Activated T-cell treated with anti-CD3 and anti-CD28 coated beads, Interleukin-2, amount 50 U/mL, for 4 hours (primary cell): ENCODE data around the gene PLCL2. TPM values are rescaled to one million over a fixed set of nuclear protein-coding genes. Genes with fewer than 3 reads are reported as not detected.

Source experiments
- ATAC-seq, 2 donors: fragments of 200-7000 bp; cut with Tn5 transposase; one replicate each; pipeline ENCODE4 v1.10.0; 2021
- DNase-seq: peaks from one replicate; pipeline ENCODE4 v3.0.0-alpha.2; 2020
- H3K27me3 Mint-ChIP-seq: one replicate; pipeline ENCODE4 v1.8.0; 2021; ENCODE audit warnings: low read depth, mixed read lengths
- H3K36me3 Mint-ChIP-seq: one replicate; pipeline ENCODE4 v1.8.0; 2022; ENCODE audit warnings: mixed read lengths; ENCODE audit not compliant: insufficient read depth
- H3K4me1 Mint-ChIP-seq: one replicate; pipeline ENCODE4 v1.8.0; 2021; ENCODE audit warnings: low read depth, mixed read lengths
- H3K4me3 Mint-ChIP-seq: one replicate; pipeline ENCODE4 v1.8.0; 2021; ENCODE audit warnings: mild to moderate bottlenecking, moderate library complexity, mixed read lengths
- H3K9me3 Mint-ChIP-seq: one replicate; pipeline ENCODE4 v1.8.0; 2021; ENCODE audit warnings: mixed read lengths
- total RNA-seq, 3 donors: library from RNA; stranded (reverse); gene quantifications; one replicate each; pipeline ENCODE4 v1.2.1, GENCODE V29; 2021

Gene PLCL2
- total RNA-seq, 3 donors from 2014 or later: 12.6 to 14.2 (median 12.7) TPM

DNA sequence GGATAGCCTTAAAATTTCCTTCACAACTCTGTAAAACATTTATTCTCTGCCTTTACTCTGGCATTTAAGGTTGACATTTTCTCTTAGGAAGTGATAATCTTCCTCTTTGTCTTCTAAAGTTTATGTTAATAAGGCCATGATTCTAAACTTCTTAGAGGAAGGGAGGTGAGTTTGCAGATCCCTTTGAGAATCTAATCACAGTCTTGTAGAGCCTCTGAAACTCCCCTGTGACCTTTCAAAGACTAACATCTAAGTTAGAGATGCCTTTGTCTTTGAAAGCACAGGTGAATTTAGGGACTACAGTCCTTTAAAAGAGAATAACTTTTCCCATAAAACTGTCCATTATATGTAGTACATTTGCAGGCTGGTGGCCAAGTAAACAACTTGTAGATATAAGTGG lies 115.1 kb downstream of the PLCL2 start:
- H3K4me3 Mint-ChIP-seq: no peak overlapping the region
- H3K9me3 Mint-ChIP-seq: peaks cover 20% of the 10 kb centered on the region
- DNase-seq (no peak), ATAC-seq (no peak)
- peaks cover 6% of the 10 kb centered on the region for H3K36me3 Mint-ChIP-seq
- H3K27me3 Mint-ChIP-seq: no peaks in the 10 kb centered on the region
- H3K4me1 Mint-ChIP-seq: peaks cover 74% of the 10 kb centered on the region

- no peak overlapping the region for H3K4me3 Mint-ChIP-seq
- peaks cover 20% of the 10 kb centered on the region for H3K9me3 Mint-ChIP-seq
- H3K36me3 Mint-ChIP-seq: peaks cover 6% of the 10 kb centered on the region
- no peak for ATAC-seq
- peaks cover 66% of the 10 kb centered on the region for H3K4me1 Mint-ChIP-seq
- H3K27me3 Mint-ChIP-seq: no peaks in the 10 kb centered on the region
- DNase-seq: no peak
These were observed 118.7 kb downstream of the PLCL2 start for GRCh38 chr3:17003457-17003856.

DNA sequence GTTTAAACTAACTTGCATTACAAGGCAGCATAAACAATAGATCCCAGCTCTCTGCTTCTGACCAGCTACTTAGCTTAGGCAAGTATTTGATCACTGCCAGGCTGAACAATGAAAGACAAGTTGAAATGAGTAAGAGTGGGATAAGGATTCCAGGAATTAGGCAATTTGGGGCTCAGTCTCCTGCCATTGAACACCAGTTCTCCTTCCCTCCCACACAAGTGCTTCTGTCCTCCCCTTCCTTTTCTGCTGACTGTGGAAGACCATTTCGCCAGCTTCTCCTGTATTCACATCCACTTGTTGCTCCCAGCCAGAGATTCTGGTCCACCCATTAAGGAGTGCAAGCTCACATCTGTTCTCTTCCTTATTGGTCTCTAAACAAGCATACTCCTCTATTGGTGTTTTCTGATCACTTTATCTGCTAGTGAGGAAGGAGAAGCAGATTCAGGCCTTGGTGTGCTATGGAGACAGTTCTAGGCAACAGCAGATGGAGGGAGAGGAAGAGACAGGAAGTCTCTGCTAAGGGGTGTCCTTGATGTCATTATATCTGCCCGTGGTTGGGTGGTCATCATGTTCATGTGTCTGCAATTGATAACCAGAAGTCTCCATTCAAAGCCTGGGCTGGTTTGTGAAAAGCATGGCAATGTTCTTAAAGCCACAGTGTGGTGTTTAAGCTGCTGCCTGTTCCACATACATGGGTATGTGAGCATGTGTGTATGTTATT lies 121.5 kb downstream of the PLCL2 start:
- no peak overlapping the region for H3K4me3 Mint-ChIP-seq
- H3K9me3 Mint-ChIP-seq: peaks cover 12% of the 10 kb centered on the region
- ATAC-seq (no peak), DNase-seq (no peak)
- peaks cover 8% of the 10 kb centered on the region for H3K36me3 Mint-ChIP-seq
- H3K27me3 Mint-ChIP-seq: no peaks in the 10 kb centered on the region
- H3K4me1 Mint-ChIP-seq: peaks cover 53% of the 10 kb centered on the region

GRCh38 chr3:17007284-17007683 lies 122.5 kb downstream of the PLCL2 start:
- Mint-ChIP-seq H3K9me3 (peaks cover 3% of the 10 kb centered on the region), H3K27me3 (no peaks in the 10 kb centered on the region), H3K4me1 (peaks cover 47% of the 10 kb centered on the region), H3K4me3 (no peak overlapping the region), H3K36me3 (peaks cover 11% of the 10 kb centered on the region)
- DNase-seq (no peak), ATAC-seq (no peak)

GRCh38 chr3:17009826-17010225 lies 125.1 kb downstream of the PLCL2 start:
- H3K9me3 Mint-ChIP-seq: no peaks in the 10 kb centered on the region

GRCh38 chr3:17011728-17012338 lies 127.1 kb downstream of the PLCL2 start:
- Mint-ChIP-seq H3K4me1 (peaks cover 21% of the 10 kb centered on the region), H3K4me3 (no peak overlapping the region), H3K27me3 (no peaks in the 10 kb centered on the region), H3K9me3 (no peaks in the 10 kb centered on the region), H3K36me3 (peaks cover 33% of the 10 kb centered on the region)
- no peak for DNase-seq
- ATAC-seq: no peak

More at GRCh38 chr3:17009826-17010225, 125.1 kb downstream of the PLCL2 start:
- no peaks in the 10 kb centered on the region for H3K27me3 Mint-ChIP-seq
- no peak for DNase-seq
- H3K4me1 Mint-ChIP-seq: peaks cover 35% of the 10 kb centered on the region
- H3K4me3 Mint-ChIP-seq: no peak overlapping the region
- peaks cover 19% of the 10 kb centered on the region for H3K36me3 Mint-ChIP-seq
- no peak for ATAC-seq

DNA sequence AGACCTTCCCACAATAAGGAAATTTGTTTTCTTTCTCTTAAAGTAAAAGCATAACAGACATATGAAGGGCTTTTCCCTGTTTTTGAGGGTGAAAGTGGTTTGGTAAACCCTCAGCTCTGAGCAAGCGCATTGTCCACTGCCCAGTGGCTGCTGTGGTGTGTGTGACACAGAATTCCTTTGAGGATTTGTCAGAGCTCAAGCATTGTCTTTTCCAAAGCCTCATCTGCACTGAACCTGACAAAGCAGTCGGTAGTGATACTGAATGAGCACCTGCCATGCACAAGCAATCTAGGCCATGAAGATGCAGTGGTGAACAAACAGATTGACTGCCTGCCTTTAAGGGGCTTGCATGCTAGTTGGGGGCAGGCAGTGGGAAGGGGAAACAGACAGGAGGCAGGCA lies 128.3 kb downstream of the PLCL2 start:
- ATAC-seq (no peak), DNase-seq (no peak)
- no peak overlapping the region for H3K4me3 Mint-ChIP-seq
- H3K27me3 Mint-ChIP-seq: no peaks in the 10 kb centered on the region
- H3K9me3 Mint-ChIP-seq: no peaks in the 10 kb centered on the region
- H3K36me3 Mint-ChIP-seq: peaks cover 36% of the 10 kb centered on the region
- peaks cover 16% of the 10 kb centered on the region for H3K4me1 Mint-ChIP-seq

GRCh38 chr3:17013571-17013970 lies 128.8 kb downstream of the PLCL2 start:
- DNase-seq (no peak), ATAC-seq (no peak)
- no peak overlapping the region for H3K4me3 Mint-ChIP-seq
- H3K27me3 Mint-ChIP-seq: no peaks in the 10 kb centered on the region
- H3K36me3 Mint-ChIP-seq: peaks cover 36% of the 10 kb centered on the region
- peaks cover 16% of the 10 kb centered on the region for H3K4me1 Mint-ChIP-seq
- H3K9me3 Mint-ChIP-seq: no peaks in the 10 kb centered on the region

DNA sequence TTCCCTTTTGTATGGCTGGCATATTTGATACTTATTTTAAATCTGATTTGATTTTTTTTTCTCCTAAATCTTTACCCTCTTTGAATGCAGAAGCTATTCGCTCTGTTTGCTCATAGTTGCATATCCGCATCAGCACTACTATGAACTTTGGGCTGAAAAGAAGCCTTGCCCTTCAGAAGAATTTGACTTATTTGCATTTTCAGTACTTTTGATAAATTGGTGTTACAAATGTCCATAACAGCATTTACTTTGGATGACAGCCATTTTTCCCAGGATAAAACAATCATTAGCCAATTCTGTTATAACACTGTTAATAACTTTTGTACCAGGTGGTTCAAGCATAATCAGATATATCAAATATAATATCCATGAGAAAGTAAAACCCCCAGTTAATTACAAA lies 129.5 kb downstream of the PLCL2 start:
- H3K4me1 Mint-ChIP-seq: peaks cover 16% of the 10 kb centered on the region
- no peak overlapping the region for H3K4me3 Mint-ChIP-seq
- ATAC-seq (no peak), DNase-seq (no peak)
- H3K36me3 Mint-ChIP-seq: peaks cover 36% of the 10 kb centered on the region
- H3K27me3 Mint-ChIP-seq: no peaks in the 10 kb centered on the region
- no peaks in the 10 kb centered on the region for H3K9me3 Mint-ChIP-seq

GRCh38 chr3:17014709-17015108 lies 130.0 kb downstream of the PLCL2 start:
- ATAC-seq: no peak
- H3K4me1 Mint-ChIP-seq: peaks cover 16% of the 10 kb centered on the region
- H3K4me3 Mint-ChIP-seq: no peak overlapping the region
- H3K36me3 Mint-ChIP-seq: peaks cover 36% of the 10 kb centered on the region
- no peak for DNase-seq
- H3K9me3 Mint-ChIP-seq: no peaks in the 10 kb centered on the region
- no peaks in the 10 kb centered on the region for H3K27me3 Mint-ChIP-seq

DNA sequence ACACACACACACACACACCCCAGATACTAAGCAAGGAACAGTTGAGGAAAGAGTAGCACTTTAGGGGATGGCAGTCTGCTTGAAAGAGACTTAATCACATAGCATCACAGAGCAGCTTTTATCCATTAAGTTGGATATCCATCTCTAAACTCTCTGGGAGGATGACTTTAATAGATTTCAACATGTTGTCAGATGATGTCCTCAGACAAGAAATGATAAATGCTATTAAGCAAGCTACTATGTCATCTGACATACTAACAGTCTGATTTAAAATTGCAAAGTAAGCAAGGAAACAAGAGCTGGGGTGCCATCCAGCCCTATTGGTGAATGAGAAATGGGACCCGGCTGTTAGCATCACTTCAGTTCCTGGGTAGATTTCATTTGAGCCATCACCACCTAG lies 136.9 kb downstream of the PLCL2 start:
- DNase-seq (no peak), ATAC-seq (no peak)
- no peaks in the 10 kb centered on the region for H3K27me3 Mint-ChIP-seq
- H3K4me3 Mint-ChIP-seq: no peak overlapping the region
- no peaks in the 10 kb centered on the region for H3K9me3 Mint-ChIP-seq
- H3K36me3 Mint-ChIP-seq: peaks cover 17% of the 10 kb centered on the region
- peaks cover 60% of the 10 kb centered on the region for H3K4me1 Mint-ChIP-seq

DNA sequence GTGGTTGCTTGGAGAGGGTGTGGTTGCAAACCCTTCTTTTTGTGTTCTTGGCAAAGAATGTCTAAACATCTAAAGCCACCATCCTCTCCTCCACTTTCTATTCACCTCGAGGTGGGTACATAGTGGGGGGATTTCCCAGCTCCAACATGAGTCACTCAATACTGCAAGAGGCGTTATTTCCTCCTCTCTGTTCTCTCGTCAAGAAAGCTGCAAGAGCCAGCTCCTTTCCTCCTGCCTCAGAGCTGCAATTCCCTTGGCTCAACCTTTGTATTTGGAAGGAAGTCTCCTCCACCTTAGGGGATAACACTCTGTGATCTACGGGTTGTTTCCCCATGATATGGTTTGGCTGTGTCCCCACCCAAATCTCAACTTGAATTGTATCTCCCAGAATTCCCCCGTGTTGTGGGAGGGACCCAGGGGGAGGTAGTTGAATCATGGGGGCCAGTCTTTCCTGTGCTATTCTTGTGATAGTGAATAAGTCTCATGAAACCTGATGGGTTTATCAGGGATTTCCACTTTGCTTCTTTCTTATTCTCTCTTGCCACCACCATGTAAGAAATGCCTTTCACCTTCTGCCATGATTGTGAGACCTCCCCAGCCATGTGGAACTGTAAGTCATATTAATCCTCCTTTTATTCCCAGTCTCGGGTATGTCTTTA lies 138.4 kb downstream of the PLCL2 start:
- H3K4me1 Mint-ChIP-seq: peaks cover 71% of the 10 kb centered on the region
- H3K27me3 Mint-ChIP-seq: no peaks in the 10 kb centered on the region
- peaks cover 13% of the 10 kb centered on the region for H3K36me3 Mint-ChIP-seq
- peak overlapping the region; percentile 75 for H3K4me3 Mint-ChIP-seq
- no peaks in the 10 kb centered on the region for H3K9me3 Mint-ChIP-seq
- DNase-seq: peak; percentile 44
- peak; percentile 94 to 95 for ATAC-seq

DNA sequence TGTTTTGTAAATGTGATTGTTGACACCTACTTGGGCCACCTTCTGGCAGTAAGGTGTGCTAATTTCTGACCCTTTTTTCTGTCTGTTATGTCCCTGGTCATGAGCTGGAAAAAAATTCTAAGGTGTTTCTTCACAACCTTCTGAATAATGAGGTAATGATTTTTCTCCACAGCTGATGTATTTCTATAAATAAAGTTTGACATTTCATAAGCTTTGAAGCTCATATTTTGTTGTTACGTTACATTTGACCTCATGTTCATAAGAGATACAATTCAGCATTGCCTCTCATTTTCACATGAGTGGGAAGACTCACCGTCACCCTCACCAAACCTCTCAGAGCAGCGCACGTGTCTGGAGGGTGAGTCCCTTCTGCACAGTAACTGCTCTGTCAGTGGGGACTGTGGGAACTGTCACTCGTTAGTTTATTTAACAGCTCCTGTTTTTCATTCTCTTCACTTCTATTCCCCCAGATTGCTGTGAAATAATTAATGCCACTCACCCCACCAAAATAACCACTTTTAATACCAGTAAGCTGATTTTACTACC lies 140.9 kb downstream of the PLCL2 start:
- Mint-ChIP-seq H3K4me3 (no peak overlapping the region), H3K36me3 (peaks cover 15% of the 10 kb centered on the region), H3K4me1 (peaks cover 92% of the 10 kb centered on the region), H3K27me3 (no peaks in the 10 kb centered on the region), H3K9me3 (no peaks in the 10 kb centered on the region)
- DNase-seq (peak; percentile 23), ATAC-seq (peak; percentile 74 to 81)

DNA sequence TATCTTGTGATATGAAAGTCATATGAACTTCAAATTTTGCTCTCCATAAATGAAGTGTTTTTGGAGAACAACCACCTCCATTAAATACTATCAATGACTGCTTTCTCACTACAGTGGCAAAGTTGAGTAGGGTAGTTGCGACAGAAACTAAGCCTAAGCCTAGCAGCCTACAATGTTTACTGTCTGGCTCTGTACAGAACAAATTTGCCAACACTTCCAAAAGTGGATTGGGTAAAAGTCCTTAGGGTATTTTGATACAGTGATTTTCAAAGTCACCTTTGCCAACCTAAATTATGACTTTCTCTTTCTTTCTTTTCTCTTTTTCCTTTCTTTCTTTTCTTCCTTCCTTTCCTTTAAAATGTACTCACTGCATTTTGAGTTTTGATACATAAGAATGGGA lies 142.6 kb downstream of the PLCL2 start:
- Mint-ChIP-seq H3K4me1 (peaks cover 87% of the 10 kb centered on the region), H3K36me3 (peaks cover 15% of the 10 kb centered on the region), H3K27me3 (no peaks in the 10 kb centered on the region), H3K4me3 (no peak overlapping the region), H3K9me3 (no peaks in the 10 kb centered on the region)
- no peak for DNase-seq
- ATAC-seq: no peak
